Endothelial cell (in vitro differentiated cells): Measurements from ENCODE around the gene COL8A2. TPM values are rescaled to one million over a fixed set of nuclear protein-coding genes. Genes with fewer than 3 reads are reported as not detected.

ENCODE experiments used
- DNase-seq: peaks from one replicate; pipeline ENCODE4 v3.0.0; 2021; ENCODE audit warnings: low spot score
- H3K27ac Mint-ChIP-seq: one replicate; pipeline ENCODE4 v1.8.0; 2021; ENCODE audit warnings: mixed read lengths, inconsistent platforms; ENCODE audit not compliant: unreplicated experiment
- H3K27me3 Mint-ChIP-seq: one replicate; pipeline ENCODE4 v1.8.0; 2021; ENCODE audit warnings: mild to moderate bottlenecking, moderate library complexity, mixed read lengths, inconsistent platforms; ENCODE audit not compliant: unreplicated experiment
- H3K36me3 Mint-ChIP-seq: one replicate; pipeline ENCODE4 v1.8.0; 2021; ENCODE audit warnings: mild to moderate bottlenecking, low read depth, mixed read lengths, inconsistent platforms; ENCODE audit not compliant: unreplicated experiment
- H3K4me1 Mint-ChIP-seq: one replicate; pipeline ENCODE4 v1.8.0; 2021; ENCODE audit warnings: mild to moderate bottlenecking, mixed read lengths, inconsistent platforms; ENCODE audit not compliant: unreplicated experiment
- H3K4me3 Mint-ChIP-seq: one replicate; pipeline ENCODE4 v1.8.0; 2021; ENCODE audit warnings: mild to moderate bottlenecking, mixed read lengths, inconsistent platforms; ENCODE audit not compliant: unreplicated experiment
- H3K9me3 Mint-ChIP-seq: one replicate; pipeline ENCODE4 v1.8.0; 2021; ENCODE audit warnings: mixed read lengths, inconsistent platforms; ENCODE audit not compliant: unreplicated experiment
- total RNA-seq: library from RNA; stranded (reverse); fragmentation: NEBNext Ultra II Directional; extraction: Animal tissue kit (Norgen Biotek cat#: 25700); gene quantifications from one replicate; pipeline ENCODE4 v1.2.1, GENCODE V29; 2021; ENCODE audit not compliant: unreplicated experiment
- TF ChIP-seq, protein P1 (sequence below): fragments of 200-600 bp; sonication (generic); IDR thresholded peaks from one replicate; pipeline ENCODE4 v1.5.0; 2021; ENCODE audit warnings: antibody characterized with exemption; ENCODE audit not compliant: unreplicated experiment

COL8A2 gene
- total RNA-seq, 1 donor from 2014 or later = 0.13 TPM

- Mint-ChIP-seq H3K36me3 (no peaks in the 10 kb centered on the region), H3K9me3 (no peaks in the 10 kb centered on the region), H3K27ac (no peak overlapping the region)
Observed at GRCh38 chr1:36098650-36099365, 26.2 kb downstream of the COL8A2 start.

GRCh38 chr1:36097693-36098585 lies 27.1 kb downstream of the COL8A2 start:
- no peaks in the 10 kb centered on the region for H3K9me3 Mint-ChIP-seq

More at GRCh38 chr1:36098650-36099365, 26.2 kb downstream of the COL8A2 start:
- no peaks in the 10 kb centered on the region for H3K4me1 Mint-ChIP-seq
- H3K4me3 Mint-ChIP-seq = no peak overlapping the region
- DNase-seq = no peak
- TF ChIP-seq, protein P1, sequence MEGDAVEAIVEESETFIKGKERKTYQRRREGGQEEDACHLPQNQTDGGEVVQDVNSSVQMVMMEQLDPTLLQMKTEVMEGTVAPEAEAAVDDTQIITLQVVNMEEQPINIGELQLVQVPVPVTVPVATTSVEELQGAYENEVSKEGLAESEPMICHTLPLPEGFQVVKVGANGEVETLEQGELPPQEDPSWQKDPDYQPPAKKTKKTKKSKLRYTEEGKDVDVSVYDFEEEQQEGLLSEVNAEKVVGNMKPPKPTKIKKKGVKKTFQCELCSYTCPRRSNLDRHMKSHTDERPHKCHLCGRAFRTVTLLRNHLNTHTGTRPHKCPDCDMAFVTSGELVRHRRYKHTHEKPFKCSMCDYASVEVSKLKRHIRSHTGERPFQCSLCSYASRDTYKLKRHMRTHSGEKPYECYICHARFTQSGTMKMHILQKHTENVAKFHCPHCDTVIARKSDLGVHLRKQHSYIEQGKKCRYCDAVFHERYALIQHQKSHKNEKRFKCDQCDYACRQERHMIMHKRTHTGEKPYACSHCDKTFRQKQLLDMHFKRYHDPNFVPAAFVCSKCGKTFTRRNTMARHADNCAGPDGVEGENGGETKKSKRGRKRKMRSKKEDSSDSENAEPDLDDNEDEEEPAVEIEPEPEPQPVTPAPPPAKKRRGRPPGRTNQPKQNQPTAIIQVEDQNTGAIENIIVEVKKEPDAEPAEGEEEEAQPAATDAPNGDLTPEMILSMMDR = no peak
- peaks cover 8% of the 10 kb centered on the region for H3K27me3 Mint-ChIP-seq

DNA sequence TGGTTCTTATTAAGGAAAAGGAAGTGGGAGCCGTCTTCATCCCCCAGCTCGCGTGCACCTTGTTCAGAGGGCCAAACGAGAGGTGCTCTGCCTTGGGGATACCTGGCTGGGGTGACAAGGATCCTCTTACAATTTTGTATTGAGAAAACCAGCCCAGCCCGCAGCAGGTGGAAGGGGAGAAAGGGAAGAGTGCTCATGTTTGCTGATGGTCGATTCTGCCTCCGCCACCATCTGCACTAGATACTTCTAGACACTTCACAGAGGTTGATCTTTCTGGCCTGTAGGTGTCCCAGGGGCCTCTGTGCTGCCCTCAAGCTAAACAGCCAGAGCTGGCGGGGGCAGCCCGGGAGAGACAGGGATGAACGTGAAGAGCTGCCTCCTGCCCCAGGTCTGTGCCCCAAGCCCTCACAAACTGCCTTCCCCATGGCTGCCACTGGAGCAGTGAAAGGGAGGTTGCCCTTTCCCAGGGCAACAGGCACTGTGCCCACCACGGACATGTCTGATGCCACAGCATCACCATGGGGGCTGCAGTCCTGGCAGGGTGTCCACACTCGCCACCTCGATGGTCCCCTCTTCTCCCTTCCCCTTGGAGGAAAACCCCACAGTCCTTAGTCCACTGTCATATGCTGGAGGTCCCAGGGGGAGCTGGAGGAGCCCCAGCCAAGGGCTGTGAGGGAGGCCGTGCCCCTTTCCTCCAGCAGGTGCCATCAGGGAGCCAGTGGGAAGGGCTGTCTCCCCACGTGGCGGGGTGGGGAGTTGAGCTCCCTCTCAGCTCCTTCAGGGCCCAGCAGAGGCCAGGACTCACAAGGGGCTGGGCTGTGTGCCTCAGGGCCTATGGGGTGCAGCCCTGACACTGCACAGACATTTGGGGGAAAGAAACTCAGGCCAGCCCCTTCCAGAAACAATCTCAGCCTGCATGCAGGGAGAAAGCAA lies 28.3 kb downstream of the COL8A2 start:
- no peaks in the 10 kb centered on the region for H3K4me1 Mint-ChIP-seq
- DNase-seq = no peak
- no peak overlapping the region for H3K27ac Mint-ChIP-seq
- no peaks in the 10 kb centered on the region for H3K9me3 Mint-ChIP-seq
- no peak overlapping the region for H3K4me3 Mint-ChIP-seq
- peaks cover 5% of the 10 kb centered on the region for H3K36me3 Mint-ChIP-seq
- TF ChIP-seq, protein P1 = no peak
- peaks cover 10% of the 10 kb centered on the region for H3K27me3 Mint-ChIP-seq

More at GRCh38 chr1:36097693-36098585, 27.1 kb downstream of the COL8A2 start:
- peaks cover 8% of the 10 kb centered on the region for H3K27me3 Mint-ChIP-seq
- no peaks in the 10 kb centered on the region for H3K36me3 Mint-ChIP-seq
- no peak for DNase-seq
- H3K4me1 Mint-ChIP-seq = no peaks in the 10 kb centered on the region
- no peak overlapping the region for H3K27ac Mint-ChIP-seq
- H3K4me3 Mint-ChIP-seq = no peak overlapping the region
- TF ChIP-seq, protein P1 = no peak

- H3K4me1 Mint-ChIP-seq = no peaks in the 10 kb centered on the region
- TF ChIP-seq, protein P1 = no peak
- no peak for DNase-seq
- H3K36me3 Mint-ChIP-seq = peaks cover 5% of the 10 kb centered on the region
- no peak overlapping the region for H3K4me3 Mint-ChIP-seq
- H3K9me3 Mint-ChIP-seq = no peaks in the 10 kb centered on the region
- no peak overlapping the region for H3K27ac Mint-ChIP-seq
- peaks cover 10% of the 10 kb centered on the region for H3K27me3 Mint-ChIP-seq
Observed at GRCh38 chr1:36095760-36096405, 29.1 kb downstream of the COL8A2 start.
